Activated B cell treated with CpG ODN at 0.5 μM for 24 hours (primary cell): ENCODE results near the gene CCL4. TPM values are rescaled to one million over a fixed set of nuclear protein-coding genes. Genes with fewer than 3 reads are reported as not detected.

Source experiments
- ATAC-seq: fragments of 200-7000 bp; cut with Tn5 transposase; one replicate; pipeline ENCODE4 v1.10.0; 2021; ENCODE audit warnings: low read depth, mild to moderate bottlenecking, moderate library complexity
- CTCF ChIA-PET: fragments of 350-600 bp; sonication (Branson Sonifier 250); formaldehyde crosslinking; loops from one replicate; lab custom pipeline; 2021; ENCODE audit warnings: antibody characterized with exemption; lab: Charles Lee
- POLR2A ChIA-PET: fragments of 350-600 bp; sonication (Branson Sonifier 250); formaldehyde crosslinking; loops from one replicate; lab custom pipeline; 2021; ENCODE audit warnings: antibody characterized with exemption; lab: Charles Lee
- DNase-seq: peaks from one replicate; pipeline ENCODE4 v3.0.0; 2022
- H3K27ac Mint-ChIP-seq: one replicate; pipeline ENCODE4 v1.8.0; 2020; ENCODE audit warnings: mixed read lengths
- H3K27me3 Mint-ChIP-seq: one replicate; pipeline ENCODE4 v1.8.0; 2021; ENCODE audit warnings: mixed read lengths
- H3K36me3 Mint-ChIP-seq: one replicate; pipeline ENCODE4 v1.8.0; 2021; ENCODE audit warnings: low read depth, mixed read lengths
- H3K4me1 Mint-ChIP-seq: one replicate; pipeline ENCODE4 v1.8.0; 2021; ENCODE audit warnings: mixed read lengths
- H3K4me3 Mint-ChIP-seq: one replicate; pipeline ENCODE4 v1.8.0; 2020; ENCODE audit warnings: mild to moderate bottlenecking, mixed read lengths
- H3K9me3 Mint-ChIP-seq: one replicate; pipeline ENCODE4 v1.8.0; 2020; ENCODE audit warnings: mixed read lengths
- CTCF ChIP-seq: fragments of 200-600 bp; IDR thresholded peaks from one replicate; pipeline ENCODE4 v1.8.0; 2022; ENCODE audit warnings: antibody characterized with exemption, mild to moderate bottlenecking
- intact Hi-C: fragments of 100-400 bp; cut with micrococcal nuclease; formaldehyde crosslinking; loops from one replicate; pipeline ENCODE4 v1.15.1; 2024
- total RNA-seq: library from RNA; stranded (reverse); gene quantifications from 2 replicates; pipeline ENCODE4 v1.2.3, GENCODE V29; 2022

The CCL4 gene
- total RNA-seq, 1 donor from 2014 or later = 68.8 TPM

- no peak overlapping the region for H3K27ac Mint-ChIP-seq
- H3K4me3 Mint-ChIP-seq = no peak overlapping the region
- no peak for DNase-seq
- H3K9me3 Mint-ChIP-seq = no peaks in the 10 kb centered on the region
- ChIA-PET CTCF (no interaction called here), POLR2A (no interaction called here)
- H3K27me3 Mint-ChIP-seq = peaks cover 3% of the 10 kb centered on the region
- ATAC-seq = no peak
- no peaks in the 10 kb centered on the region for H3K36me3 Mint-ChIP-seq
- intact Hi-C loops = no loop called here
- peaks cover 5% of the 10 kb centered on the region for H3K4me1 Mint-ChIP-seq
- TF ChIP-seq CTCF = no peak
Observed at GRCh38 chr17:36060816-36061215, 42.8 kb upstream of the CCL4 start.

DNA sequence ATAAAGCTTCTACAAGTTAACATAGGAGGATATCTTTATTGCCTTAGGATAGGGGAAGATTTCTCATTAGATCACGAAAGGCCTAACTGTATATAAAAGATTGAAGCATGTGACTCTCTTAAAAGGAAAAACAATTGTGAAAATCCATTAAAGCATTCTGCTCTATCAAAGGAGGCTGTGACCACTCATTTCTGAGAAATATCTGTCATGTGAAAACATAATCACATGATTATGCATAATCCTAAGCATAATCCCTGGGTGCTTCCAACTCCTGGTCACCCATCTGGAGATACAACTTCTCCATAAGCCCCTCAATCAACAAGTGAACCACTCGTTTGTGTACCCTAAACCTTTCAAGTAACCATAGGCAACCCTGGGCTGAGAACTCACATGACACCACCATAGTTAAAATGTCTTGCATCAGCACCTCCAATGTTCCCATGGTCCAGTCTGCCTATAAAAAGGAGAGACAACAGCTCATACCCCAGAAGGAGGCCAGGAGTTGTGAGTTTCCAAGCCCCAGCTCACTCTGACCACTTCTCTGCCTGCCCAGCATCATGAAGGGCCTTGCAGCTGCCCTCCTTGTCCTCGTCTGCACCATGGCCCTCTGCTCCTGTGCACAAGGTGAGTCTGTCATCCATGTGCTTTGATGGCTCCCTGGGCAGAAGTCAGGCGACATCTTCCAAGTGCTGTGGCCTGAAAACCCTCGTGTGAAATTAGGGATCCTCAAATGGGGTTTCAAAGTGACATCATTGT lies 39.7 kb upstream of the CCL4 start, which contains the start of gene CCL18:
TSS of gene CCL18 (plus strand) at position 487 of the 756 bp plus-strand sequence. CDS start at position 558, 71 bp downstream.
- POLR2A ChIA-PET = no interaction called here

DNA sequence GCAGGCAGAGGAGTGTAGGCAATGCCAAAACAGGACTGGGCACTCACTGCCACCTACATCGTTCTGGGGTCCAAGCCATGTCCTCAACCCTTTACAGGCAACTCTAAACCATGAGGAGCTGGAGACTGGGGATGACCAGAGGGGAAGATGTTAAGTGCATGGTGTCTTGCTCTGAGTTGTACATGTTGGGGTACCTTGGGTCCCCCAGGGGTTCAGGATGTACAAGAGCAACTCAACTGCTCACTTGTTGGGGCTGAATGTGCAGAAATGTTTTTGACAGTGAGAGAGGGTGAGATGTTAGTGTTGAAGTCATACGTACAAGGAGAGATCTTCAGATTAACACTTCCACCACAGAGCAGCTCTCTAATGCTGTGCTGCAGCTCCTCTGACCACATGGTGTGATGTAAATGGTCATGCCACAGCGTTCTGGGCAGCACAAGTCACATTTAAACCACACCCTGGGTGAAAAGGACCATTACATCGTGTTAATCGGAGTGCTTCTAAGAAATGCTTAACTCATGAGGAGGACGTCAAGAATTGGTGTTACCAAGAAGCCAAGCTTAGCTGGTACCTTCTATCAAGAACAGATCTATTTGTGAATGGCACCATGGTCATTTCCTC lies 37.2 kb upstream of the CCL4 start:
- Mint-ChIP-seq H3K36me3 (no peaks in the 10 kb centered on the region), H3K4me1 (peaks cover 5% of the 10 kb centered on the region), H3K27me3 (peaks cover 3% of the 10 kb centered on the region), H3K9me3 (no peaks in the 10 kb centered on the region), H3K27ac (no peak overlapping the region), H3K4me3 (no peak overlapping the region)
- POLR2A ChIA-PET = no interaction called here
- no peak for DNase-seq
- CTCF ChIA-PET = interaction anchor here (2.2 kb wide), 1 partner anchor 82 kb away, joined by 5 read pairs; no protein-coding TSS in a partner anchor
- intact Hi-C loops = no loop called here
- no peak for ATAC-seq
- no peak for TF ChIP-seq CTCF

More for the DNA sequence above, 39.7 kb upstream of the CCL4 start, which contains the start of gene CCL18:
- ATAC-seq (no peak), DNase-seq (no peak)
- Mint-ChIP-seq H3K4me3 (no peak within 1 kb of the TSS), H3K27ac (no peak within 1 kb of the TSS), H3K36me3 (no peaks in the 10 kb centered on the region), H3K27me3 (peaks cover 3% of the 10 kb centered on the region), H3K4me1 (peaks cover 5% of the 10 kb centered on the region), H3K9me3 (no peaks in the 10 kb centered on the region)
- CTCF ChIA-PET = interaction anchor here (1.0 to 1.6 kb wide), 2 partner anchors 8 to 88 kb away, joined by 5 to 6 read pairs; no protein-coding TSS in a partner anchor
- TF ChIP-seq CTCF = no peak
- intact Hi-C loops = no loop called here

GRCh38 chr17:36068524-36068923 lies 35.1 kb upstream of the CCL4 start:
- ATAC-seq (no peak), DNase-seq (no peak)
- ChIA-PET POLR2A (interaction anchor here (0.6 to 1.1 kb wide), 3 partner anchors 13 to 1275 kb away, joined by 3 to 5 read pairs (median 3); no protein-coding TSS in a partner anchor), CTCF (interaction anchor here (1.3 to 6.4 kb wide), 2 partner anchors 79 to 99 kb away, joined by 4 to 76 read pairs; no protein-coding TSS in a partner anchor)
- peaks cover 10% of the 10 kb centered on the region for H3K4me1 Mint-ChIP-seq
- no peak overlapping the region for H3K27ac Mint-ChIP-seq
- H3K4me3 Mint-ChIP-seq = no peak overlapping the region
- intact Hi-C loops = no loop called here
- no peaks in the 10 kb centered on the region for H3K36me3 Mint-ChIP-seq
- H3K27me3 Mint-ChIP-seq = peaks cover 4% of the 10 kb centered on the region
- TF ChIP-seq CTCF = no peak
- no peaks in the 10 kb centered on the region for H3K9me3 Mint-ChIP-seq

DNA sequence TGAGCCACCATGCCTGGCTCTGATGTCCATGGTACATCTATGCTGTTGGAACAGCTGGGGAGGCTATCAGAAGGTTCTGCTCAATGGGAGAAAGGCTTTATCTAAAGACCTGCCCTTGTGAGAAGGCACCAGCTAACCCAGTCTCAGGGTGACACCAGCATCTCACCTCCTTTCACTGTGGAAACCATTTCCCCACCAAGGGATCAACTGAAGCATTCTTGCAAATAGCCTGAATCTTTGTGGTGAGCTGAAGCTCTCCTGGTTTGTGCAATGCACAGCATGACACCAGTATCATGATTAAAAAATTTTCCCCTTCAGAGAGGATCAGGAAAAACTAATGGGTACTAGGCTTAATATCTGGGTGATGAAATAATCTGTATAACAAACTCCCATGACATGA lies 34.5 kb upstream of the CCL4 start:
- no peaks in the 10 kb centered on the region for H3K36me3 Mint-ChIP-seq
- DNase-seq (no peak), ATAC-seq (no peak)
- H3K4me3 Mint-ChIP-seq = no peak overlapping the region
- TF ChIP-seq CTCF = no peak
- H3K27me3 Mint-ChIP-seq = peaks cover 4% of the 10 kb centered on the region
- intact Hi-C loops = no loop called here
- H3K9me3 Mint-ChIP-seq = no peaks in the 10 kb centered on the region
- H3K27ac Mint-ChIP-seq = no peak overlapping the region
- H3K4me1 Mint-ChIP-seq = peaks cover 9% of the 10 kb centered on the region
- ChIA-PET CTCF (interaction anchor here (6.4 kb wide), 1 partner anchor 79 kb away, joined by 76 read pairs; no protein-coding TSS in a partner anchor), POLR2A (no interaction called here)
